GM19468 (cell line): ENCODE data around the gene PPP1R14D.

Experiments used
- ATAC-seq: cut with Tn5 transposase; IDR thresholded peaks from one replicate; pipeline ENCODE4 v1.9.1; 2021; ENCODE audit warnings: mild to moderate bottlenecking, moderate library complexity, moderate number of reproducible peaks; ENCODE audit not compliant: unreplicated experiment; ENCODE audit errors: extremely low read depth

The PPP1R14D gene

DNA sequence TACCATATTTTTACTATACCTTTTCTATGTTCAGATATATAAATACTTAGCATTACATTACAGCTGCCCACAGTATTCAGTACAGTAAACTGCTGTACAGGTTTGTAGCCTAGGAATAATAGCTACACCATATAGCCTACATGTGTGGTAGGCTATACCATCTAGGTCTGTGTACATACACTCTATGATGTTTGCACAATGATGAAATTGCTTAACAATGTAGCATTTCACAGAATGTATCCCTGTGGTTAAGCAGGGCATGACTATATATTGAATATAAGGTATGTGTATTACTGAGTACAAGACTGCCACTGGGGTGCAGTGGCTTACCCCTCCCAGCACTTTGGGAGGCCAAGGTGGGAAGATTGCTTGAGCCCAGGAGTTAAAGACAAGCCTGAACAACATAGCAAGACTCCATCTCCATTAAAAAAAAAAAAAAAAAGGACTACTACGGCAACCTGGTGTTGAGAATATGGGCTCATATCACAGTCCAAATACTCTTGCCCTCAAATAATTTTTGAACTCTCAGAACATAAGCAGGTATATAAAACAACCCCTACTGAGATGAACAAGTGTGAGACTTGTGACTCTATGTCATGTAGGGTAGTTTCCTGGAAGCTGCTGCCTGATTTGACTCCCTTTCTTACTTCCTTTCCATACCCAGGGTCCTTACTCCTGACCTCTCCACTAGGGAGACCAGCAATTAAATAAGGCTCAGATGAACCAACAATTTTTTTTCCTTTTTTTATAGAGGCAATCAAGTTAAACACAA is 4.8 kb downstream of the PPP1R14D start:
- ATAC-seq = no peak

DNA sequence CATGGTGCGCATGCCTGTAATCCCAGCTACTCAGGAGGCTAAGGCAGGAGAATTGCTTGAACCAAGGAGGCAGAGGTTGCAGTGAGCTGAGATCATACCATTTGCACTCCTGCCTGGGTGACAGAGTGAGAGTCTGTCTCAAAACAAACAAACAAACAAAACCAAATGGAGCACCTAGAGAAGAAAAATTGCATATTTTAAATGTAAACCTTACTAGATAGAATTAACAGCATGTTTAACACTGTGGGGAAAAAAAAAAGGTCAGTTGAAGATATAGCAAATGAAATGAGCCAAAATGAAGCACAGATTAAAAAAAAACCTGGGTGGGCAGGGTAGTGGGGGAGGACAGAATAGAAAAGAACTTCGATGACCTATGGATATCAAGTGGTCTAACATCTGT is 7.3 kb downstream of the PPP1R14D start:
- ATAC-seq = no peak

DNA sequence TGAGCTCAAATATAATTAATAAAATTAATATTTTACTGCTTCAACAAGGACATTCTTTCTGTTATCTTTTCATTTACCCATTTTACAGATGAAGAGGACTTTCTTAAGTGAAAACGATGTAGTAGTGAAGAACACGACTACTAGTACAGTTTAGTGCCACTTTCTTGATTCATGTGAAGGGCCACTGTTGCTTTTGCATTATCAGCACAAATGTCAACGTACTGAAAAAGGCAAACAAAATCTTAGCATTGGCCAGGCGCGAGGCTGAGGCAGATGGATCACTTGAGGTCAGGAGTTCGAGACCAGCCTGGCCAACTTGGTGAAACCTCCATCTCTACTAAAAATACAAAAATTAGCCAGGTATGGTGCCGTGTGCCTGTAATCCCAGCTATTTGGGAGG is 9.5 kb downstream of the PPP1R14D start:
- no peak for ATAC-seq

DNA sequence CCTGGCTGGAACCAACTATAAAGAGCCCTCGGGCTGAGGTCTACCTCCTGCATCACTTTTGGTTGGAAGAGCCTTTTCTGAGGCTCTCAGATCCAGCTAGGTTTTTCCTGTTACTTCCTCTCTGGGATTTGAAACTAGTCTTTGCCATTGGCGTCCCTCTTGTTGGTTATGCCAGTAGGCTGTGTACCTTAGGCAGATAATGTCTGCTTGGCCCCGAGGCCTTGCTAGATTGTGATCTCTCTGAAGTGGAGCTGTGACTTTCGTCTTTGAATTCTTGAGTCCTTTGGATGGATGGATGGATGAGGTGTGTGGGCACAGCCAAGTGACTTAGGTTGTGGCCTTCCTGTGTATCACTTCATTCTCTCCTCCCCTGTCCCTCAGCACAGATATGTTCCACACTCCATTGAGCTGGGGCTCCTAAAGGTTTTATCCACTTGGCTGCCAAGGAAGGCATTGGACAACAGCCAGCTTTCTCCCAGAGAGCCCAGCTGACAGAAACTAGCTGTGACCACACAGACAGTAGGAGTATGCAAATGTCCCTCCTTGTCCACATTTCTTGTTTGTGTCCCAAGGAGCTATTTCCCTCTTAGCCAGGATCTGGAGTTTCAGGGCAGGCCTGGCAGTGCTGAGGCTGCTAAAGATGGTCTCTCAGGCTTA is 13.3 kb downstream of the PPP1R14D start:
- no peak for ATAC-seq

DNA sequence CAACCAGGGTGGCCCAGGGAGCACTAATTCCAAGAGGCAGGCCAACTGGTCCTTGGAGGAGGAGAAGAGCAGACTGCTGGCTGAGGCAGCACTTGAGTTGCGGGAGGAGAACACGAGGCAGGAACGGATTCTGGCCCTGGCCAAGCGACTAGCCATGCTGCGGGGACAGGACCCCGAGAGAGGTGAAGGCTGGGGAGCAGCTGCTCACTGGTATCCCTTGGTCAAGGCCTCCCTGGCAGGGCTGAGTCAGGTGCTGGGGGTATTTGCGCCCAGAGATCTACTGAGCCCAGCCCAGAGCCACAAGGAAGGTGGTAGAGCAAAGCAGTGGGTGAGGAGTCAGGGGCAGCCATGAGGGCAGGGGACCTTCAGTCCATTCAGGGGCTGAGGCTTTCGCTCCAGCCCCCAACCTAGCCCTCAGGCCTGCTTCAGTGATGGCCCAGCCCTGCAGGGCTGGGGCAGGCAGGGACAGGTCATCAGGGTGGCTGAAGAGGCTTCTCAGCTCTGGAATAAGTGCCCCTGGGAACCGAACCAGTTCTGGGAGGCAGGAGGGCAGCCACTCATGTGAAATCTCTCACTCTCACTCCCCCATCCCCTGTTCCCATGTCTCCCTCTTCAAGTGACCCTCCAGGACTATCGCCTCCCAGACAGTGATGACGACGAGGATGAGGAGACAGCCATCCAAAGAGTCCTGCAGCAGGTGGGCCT is 15.6 kb downstream of the PPP1R14D start:
- ATAC-seq = no peak

DNA sequence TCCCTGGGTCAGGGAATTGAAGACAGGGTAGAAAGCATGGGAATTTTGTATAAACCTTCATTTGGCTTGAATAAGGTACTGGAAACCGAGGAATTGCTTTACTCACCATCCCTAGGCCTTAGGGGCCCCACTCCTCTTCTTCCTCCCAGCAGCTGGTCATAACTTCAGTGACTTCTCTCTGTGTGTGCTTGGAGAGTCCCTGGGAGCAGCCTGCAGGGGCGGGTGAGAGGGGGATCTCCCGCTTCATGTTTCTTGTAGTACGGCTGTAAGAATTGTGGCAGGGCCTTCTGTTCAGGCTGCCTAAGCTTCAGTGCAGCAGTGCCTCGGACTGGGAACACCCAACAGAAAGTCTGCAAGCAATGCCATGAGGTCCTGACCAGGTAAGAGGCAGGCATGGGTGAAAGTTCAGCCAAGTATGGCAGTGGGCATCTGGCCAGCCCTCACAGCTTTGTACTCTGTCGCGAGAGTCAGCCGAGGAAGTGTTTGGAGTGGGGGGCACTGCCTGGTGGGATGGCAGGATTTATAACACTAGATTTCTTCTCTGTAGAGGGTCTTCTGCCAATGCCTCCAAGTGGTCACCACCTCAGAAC is 19.6 kb downstream of the PPP1R14D start:
- no peak for ATAC-seq

DNA sequence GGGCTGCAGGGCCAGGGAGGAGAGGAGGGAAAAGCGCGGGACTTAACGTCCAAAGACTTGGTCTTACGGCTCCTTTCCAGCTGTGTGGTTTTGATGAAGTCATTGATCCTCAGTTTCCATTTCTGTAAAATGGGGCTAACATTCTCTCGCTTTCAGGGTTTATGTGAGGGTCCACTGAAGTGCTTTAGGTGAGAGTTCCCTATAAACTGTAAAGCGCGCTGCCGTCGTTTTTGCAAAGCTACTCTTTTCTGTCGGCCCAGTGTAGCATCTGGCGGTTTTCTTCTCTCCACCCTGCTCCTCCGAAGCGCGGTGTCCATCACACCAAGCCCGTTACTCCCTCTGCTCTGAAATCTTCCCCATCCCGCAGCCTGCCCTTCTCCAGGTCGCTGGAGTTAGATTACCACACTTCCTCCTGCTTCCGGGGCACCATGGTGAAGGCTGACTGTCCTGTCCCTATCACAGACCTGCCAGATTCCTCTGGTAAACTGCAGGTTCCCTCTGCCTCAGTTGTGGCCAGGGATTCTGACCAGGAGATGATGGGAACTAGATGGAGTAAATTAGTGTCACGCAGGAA is 20.5 kb downstream of the PPP1R14D start:
- ATAC-seq = no peak

DNA sequence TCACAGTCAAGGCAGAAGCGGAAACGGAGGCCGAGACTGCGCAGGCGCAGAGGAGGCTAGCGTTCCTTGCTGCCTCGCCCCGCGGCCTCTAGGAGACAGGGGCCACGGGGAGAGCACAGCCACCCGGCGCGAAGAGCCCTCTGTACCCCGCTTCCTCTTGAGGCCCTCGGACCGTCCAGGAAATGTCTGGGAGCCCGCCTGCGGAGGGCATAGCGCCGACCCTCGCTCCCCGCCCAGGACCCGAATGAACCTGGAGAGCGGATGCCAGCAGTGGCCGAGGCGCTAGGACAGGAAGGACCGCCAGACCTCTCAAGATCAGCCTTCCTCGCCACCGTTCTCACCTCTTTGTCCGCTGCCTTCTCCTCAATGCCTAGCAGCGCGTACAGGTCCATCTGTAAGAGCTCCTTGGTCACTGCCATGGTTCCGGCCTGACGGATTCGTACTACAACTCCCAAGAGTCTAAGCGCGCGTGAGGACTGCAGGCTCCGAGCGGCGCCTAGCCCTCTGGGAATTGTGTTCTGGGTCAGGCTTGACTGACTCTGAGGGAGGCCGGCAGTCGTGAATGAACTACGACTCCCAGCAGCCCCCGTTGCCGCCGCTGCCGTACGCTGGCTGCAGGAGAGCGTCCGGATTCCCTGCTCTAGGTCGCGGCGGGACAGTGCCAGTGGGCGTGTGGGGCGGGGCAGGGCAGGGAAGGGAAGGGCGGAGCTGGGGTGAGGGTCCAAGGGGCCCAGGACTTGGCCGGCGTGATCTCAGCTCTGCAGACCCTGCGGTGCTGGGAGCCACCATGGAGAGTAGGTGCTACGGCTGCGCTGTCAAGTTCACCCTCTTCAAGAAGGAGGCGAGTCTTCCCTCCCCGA is 21.2 kb downstream of the PPP1R14D start, which contains the start of the genes DNAJC17 and ZFYVE19:
Gene DNAJC17, minus strand, starts transcription at position 446 of the 860 bp plus-strand sequence. Its CDS starts 27 bp downstream, at position 419.
Gene ZFYVE19, plus strand, starts transcription at position 62 of the 860 bp plus-strand sequence. Its CDS starts 501 bp downstream, at position 563.
- peak; percentile 93 for ATAC-seq

DNA sequence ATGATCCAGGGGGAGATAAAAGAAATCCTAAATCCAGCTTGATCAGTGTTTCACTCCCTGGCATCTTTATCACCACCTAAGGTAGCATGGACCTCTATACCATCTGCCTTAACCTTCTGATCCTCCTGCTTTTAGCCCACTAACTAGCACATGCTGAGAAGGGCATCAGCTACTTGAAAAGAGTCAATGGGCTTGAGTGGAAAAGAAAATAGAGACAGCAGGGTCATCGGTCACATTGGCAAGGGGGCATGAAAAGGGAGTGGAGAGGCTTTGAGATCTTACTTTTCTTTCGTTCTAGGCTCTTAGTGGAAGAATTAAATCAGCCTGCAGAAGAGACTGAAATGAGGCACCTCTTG is 21.9 kb downstream of the PPP1R14D start:
- no peak for ATAC-seq

DNA sequence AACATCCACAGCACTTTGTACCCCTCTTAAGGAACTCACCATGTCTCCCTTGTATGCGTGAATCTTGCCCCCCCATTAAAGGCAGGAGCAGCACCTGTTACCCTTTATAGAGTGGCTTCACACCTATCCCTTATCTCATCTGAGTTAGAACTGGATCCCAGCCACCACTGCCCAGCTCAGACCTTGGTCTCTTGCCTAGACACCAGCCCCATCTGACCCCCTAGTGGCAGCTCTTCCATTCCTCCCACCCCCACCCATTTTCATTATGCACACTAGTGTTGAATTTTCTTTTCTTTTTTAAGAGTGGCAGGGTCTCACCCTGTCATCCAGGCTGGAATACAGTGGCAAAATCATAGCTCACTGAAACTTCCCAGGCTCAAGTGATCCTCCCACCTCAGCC is 24.8 kb downstream of the PPP1R14D start:
- ATAC-seq = no peak

DNA sequence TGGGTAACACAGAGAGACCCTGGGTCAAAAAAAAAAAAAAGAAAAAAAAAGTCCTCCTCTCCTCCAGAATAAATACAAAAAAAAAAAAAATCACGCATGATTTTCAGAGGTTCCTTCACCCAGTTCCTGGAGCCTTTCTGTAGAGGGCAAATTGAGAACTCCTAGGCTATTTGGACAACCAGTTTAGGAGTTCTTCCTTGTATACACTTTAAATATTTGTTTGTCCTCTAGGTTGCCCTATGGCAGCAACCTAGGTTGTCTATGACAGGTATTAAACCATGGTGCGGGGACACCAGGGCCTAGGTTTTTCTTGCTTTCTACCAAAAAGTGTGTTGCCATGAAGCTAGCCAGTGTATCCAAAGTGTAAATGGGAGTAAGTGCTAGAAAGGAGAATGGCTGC is 25.4 kb downstream of the PPP1R14D start:
- ATAC-seq = no peak

DNA sequence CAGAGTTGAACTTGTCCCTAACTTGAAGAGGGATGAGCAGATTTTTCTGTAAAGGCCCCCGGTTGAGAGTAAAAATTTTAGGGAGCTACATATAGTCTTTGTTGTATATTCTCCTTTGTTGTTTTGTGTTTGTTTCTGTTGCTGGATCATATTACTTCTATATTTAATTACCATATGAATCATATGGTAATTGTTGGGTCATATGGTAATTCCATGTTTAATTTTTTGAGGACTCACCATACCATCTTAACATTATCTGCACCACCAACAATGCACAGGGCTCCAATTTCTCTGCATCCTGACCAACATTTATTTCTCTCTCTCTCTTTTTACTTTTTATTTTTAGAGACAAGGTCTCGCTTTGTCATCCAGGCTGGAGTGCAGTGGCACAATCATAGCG is 29.0 kb downstream of the PPP1R14D start:
- ATAC-seq = no peak

DNA sequence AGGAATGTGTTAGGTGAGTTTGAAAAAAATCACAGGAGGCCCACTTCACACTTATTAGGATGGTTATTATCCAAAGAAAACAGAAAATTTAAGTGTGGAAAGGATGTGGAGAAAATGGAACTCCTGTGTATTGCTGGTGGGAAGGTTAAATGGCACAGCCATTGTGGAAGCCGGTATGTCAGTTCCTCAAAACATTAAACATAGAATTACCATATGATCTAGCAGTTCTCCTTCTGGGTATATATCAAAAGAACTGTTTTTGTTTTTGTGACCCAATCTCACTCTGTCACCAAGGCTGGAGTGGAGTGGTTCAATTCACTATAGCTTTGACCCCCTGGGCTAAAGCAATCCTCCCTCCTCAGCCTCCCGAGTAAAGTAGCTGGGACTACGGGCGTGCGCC is 32.0 kb downstream of the PPP1R14D start:
- no peak for ATAC-seq

DNA sequence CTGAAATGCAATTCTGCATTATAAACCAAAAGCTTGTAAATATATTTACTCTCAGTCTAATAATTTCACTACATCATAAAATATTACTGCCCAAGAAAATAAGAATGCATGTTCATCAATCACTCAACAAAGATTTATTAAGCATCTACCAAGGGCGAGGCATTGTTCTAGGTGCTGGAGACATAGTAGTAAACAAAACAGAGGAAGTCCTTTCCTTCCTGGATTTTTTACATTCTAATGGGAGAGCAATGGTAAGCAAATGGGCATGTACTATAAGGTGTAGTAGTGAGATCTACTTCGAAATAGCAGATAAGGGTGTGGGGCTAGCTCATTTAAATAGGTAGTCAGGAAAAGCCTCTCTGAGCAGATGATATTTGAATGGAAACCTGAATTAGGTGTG is 32.5 kb downstream of the PPP1R14D start:
- ATAC-seq = no peak

DNA sequence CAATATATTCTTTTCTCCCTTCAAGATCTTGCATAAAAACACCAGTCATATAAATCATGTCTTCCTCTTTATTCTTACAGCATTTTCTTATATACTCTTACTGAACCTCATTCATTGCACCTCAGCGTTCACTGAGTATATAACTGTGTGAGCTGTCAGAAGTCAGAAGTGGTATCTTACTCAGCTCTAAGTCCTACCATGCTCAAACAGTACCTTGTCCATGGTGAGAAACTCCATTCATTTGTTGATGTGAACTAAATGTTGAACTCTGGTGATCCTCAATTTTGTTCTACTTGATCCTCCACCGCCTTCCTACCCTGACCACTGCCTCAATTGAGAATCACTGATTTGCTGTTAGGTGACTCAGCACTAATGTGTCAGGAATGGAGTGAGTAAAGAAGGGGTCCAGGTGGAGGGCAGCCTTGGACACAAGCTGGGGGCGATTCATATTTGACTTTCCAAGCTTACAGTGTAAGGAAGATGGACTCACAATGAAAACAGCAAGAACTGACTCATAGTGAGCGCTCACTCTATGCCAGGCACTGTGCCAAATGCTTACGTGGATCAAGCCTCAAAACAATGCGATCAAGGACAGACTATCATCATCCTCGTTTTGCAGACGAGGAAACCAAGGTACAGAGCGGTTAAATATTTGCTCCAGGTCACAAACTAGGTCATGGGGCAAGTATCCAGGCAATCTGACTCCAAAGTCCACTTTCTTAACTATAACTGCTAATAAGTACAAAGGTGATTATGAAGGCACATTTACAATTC is 35.1 kb downstream of the PPP1R14D start:
- ATAC-seq = no peak

DNA sequence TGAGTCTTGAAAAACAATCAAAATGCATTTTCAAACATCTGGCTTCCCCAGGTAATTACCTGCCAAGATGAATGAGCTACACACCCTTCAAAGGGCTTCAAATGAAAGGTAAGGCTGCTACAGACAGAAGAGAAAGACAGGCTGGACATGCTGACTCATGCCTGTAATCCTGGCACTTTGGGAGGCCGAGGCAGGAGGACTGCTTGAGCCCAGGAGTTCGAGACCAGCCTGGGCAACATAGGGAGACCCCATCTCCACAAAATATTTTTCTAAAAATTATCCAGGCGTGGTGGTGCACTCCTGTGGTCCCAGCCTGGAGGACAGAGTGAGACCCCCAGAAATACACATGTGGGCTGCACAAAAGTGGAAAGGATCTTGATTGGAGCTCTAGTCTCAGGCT is 36.1 kb downstream of the PPP1R14D start:
- ATAC-seq = no peak

DNA sequence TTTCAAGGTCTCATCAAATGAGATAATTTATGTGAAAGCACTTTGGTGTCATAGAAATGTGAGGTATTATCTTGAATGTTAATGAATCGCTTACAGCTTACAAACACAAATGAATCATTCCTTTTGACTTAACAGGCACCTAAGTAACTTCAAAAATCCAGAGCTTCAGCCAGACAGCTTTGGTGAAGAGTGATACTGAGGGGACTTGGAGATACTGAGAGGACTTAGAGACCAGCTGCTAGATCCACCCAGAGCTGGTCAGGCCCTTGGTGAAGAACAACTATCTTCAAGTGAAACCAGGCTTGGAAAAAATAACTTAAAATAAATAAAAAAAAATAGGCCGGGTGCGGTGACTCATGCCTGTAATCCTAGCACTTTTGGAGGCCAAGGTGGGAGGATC is 37.8 kb downstream of the PPP1R14D start:
- ATAC-seq = no peak

DNA sequence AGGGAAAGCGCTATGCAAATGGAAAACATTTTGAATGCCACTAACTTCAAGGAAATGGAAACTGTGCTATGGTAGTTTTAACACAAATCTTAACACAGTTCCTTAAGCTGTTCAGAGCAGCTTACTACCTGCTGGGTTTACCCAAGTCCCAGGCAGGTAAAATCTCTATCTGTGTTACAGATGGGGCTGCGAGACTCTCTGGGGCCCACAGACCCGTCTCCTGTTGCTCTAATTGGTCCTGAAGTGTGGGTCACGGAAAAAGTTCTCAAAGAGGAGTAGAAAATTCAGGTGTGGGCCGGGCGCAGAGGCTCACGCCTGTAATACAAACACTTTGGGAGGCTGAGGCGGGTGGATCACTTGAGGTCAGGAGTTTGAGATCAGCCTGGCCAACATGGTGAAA is 38.5 kb downstream of the PPP1R14D start:
- ATAC-seq = no peak

DNA sequence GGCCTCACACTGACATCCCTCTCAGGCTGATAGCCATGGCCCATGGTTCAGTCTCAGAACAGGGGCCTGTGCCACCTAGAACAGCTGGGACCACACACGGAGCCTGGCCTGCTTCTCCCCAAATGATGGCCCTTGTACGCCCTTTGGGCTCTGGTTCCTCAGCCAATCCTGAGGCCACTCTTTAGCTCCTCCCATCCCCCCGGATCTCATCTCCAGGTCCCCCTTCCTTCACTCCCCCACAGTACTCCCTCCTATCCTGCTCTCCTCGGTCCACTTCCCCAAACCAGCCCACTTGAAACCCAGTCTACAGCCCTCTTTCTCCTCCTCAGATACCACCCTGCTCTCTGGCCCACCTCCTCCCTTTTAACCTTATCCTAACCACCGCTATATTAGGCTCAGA is 39.4 kb downstream of the PPP1R14D start:
- no peak for ATAC-seq
